Spleen (tissue), 7 donors: ENCODE results near the gene TNPO1.

Experiments
- CTCF ChIP-seq, 11 experiments: fragments of 200-600 bp in 7 of 11; fragments of 450-650 bp in 4 of 11; sonication (generic) in 4 of 11; IDR thresholded peaks in 8 of 11; conservative IDR thresholded peaks in 3 of 11; 1 replicate in 7 of 11; 2 replicates in 4 of 11; pipeline versions ENCODE4 v1.4.0 to v1.8.0; 2016 to 2021; ENCODE audit warnings: antibody characterized with exemption in 11 of 11, inconsistent platforms in 4 of 11, mild to moderate bottlenecking in 1 of 11
- POLR2A ChIP-seq, 3 donors: fragments of 450-650 bp; IDR thresholded peaks; one replicate each; pipeline ENCODE4 v1.5.1; 2017; ENCODE audit warnings: antibody characterized with exemption in 3 of 3, mild to moderate bottlenecking in 1 of 3
- POLR2AphosphoS5 ChIP-seq, 3 donors: sonication (generic); formaldehyde crosslinking; IDR thresholded peaks; one replicate each; pipeline ENCODE4 v1.5.1; 2017; ENCODE audit warnings: antibody characterized with exemption in 3 of 3
- donor health status: DM: no; HTN: no; CAD: no; lungs with moderate emphysema.
- donor health status: DM: no; HTN: no; CAD: no.
- donor health status: DM: no; HTN: no; CAD: no.

GRCh38 chr5:72854419-72854818, 38.0 kb downstream of the TNPO1 start:
- TF ChIP-seq CTCF (IDR thresholded peaks at IDR 0.05 in 8 of 11, conservative IDR thresholded peaks at IDR 0.05 in 3 of 11), result no peak
- no peak for TF ChIP-seq POLR2AphosphoS5 (IDR thresholded peaks at IDR 0.05)
- no peak for TF ChIP-seq POLR2A (IDR thresholded peaks at IDR 0.05)
